C4-2B (cell line): ENCODE measurements around the gene TDRD15.

ENCODE experiments used
- ZFX ChIP-seq: fragments of 450-650 bp; IDR thresholded peaks from 2 replicates; pipeline ENCODE4 v1.6.1; 2017
- TF ChIP-seq, protein P1 (sequence below): fragments of 450-650 bp; conservative IDR thresholded peaks from 2 replicates; pipeline ENCODE4 v1.5.1; 2017; ENCODE audit warnings: mild to moderate bottlenecking

DNA sequence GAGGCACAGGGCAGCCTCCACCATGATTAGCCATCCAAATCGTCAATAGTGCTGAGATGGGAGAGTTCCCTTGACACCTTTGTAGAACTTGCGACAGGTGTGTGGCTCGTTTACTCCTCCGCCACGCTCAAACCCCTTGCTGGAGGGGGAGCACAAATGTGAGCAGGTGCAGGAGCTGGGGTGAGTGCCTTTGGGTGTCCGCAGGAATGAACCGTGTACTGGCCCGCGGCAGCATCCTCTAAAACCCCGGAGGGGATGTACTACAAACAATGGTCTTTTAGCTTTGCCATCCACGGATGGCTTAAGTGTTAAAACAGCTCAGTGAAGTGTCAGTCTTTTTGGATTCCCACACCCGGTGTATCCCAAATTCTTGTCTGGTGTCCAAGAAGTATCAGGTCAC lies 21.4 kb upstream of the TDRD15 start:
- TF ChIP-seq, protein P1, sequence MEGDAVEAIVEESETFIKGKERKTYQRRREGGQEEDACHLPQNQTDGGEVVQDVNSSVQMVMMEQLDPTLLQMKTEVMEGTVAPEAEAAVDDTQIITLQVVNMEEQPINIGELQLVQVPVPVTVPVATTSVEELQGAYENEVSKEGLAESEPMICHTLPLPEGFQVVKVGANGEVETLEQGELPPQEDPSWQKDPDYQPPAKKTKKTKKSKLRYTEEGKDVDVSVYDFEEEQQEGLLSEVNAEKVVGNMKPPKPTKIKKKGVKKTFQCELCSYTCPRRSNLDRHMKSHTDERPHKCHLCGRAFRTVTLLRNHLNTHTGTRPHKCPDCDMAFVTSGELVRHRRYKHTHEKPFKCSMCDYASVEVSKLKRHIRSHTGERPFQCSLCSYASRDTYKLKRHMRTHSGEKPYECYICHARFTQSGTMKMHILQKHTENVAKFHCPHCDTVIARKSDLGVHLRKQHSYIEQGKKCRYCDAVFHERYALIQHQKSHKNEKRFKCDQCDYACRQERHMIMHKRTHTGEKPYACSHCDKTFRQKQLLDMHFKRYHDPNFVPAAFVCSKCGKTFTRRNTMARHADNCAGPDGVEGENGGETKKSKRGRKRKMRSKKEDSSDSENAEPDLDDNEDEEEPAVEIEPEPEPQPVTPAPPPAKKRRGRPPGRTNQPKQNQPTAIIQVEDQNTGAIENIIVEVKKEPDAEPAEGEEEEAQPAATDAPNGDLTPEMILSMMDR, result no peak
- TF ChIP-seq ZFX, result no peak
